Dermis microvascular lymphatic vessel endothelial cell (primary cell): ENCODE results near the gene CYP39A1. TPM values are rescaled to one million over a fixed set of nuclear protein-coding genes. Genes with fewer than 3 reads are reported as not detected.

Experiments
- DNase-seq, 2 donors: peaks; one replicate each; pipeline versions ENCODE4 v3.0.0 to v3.0.0-alpha.2; 2010; ENCODE audit warnings: low read depth in 2 of 2
- total RNA-seq: library from RNA; depleted of rRNA; stranded (reverse); fragments of >200 nt; gene quantifications from 2 replicates; pipeline ENCODE4 v1.2.1, GENCODE V29; 2014

The CYP39A1 gene
- total RNA-seq = 0.25 and 0.26 TPM in 2 replicates

DNA sequence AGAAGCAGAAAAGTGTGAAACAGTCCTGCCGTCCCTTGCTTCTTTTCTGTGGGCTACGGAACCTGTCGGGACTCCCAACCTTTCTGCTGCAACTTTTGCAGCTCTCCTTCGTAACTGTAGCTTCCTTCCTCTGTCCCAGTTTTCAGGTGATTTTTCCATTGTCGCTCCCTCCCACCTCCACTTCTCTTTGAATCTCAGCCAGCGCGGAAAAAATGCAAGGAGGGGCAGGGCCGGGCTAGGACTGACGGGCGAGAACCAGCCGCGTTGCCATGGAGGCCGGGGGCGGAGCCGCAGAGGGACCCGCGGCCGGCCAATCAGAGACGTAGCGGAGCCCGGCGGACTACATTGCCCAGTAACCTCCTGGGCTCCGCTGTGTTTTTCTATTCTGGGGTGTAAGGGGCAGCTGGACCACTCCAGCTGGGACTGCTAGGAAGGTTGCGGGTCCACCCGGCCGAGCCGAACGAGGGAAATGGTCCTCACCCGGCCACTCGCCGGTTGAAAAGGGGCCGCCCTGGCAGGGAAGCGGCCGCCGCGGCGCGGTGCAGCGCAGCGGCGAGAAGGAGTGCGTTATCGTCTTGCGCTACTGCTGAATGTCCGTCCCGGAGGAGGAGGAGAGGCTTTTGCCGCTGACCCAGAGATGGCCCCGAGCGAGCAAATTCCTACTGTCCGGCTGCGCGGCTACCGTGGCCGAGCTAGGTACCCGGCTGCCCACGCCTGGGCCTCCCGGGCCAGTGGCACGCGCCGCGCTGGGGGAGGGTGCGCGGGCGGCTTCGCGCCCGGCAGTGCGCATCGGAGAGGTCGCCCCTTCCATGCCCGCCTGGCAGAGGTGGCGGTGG lies at the start of gene CYP39A1, which contains the start of gene SLC25A27:
CYP39A1 (minus strand) TSS at position 216 of the 836 bp plus-strand sequence. CDS start 236 bp downstream, outside the sequence.
SLC25A27 (plus strand) TSS at position 373 of the 836 bp plus-strand sequence; CDS start at position 591, 218 bp downstream.
- DNase-seq = peak; percentile 65 to 85

DNA sequence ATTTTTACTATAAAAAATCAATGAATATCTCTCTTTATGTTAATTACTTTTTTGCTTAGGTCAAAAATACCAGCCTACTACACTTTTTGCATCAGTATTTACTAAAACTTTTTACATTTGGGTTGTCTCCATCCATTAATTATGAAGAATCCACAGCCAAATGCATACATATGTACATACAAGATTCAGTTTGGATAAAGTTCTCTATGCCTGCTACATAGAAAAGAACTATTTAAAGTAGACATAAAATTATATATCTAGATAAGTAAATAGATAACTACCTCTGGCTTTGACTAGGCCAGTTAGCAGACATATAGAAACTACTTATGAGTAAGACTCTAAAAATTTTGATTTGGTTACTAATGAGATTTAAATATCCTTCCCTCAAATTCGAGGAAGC lies 47.4 kb upstream of the CYP39A1 start:
- no peak for DNase-seq

DNA sequence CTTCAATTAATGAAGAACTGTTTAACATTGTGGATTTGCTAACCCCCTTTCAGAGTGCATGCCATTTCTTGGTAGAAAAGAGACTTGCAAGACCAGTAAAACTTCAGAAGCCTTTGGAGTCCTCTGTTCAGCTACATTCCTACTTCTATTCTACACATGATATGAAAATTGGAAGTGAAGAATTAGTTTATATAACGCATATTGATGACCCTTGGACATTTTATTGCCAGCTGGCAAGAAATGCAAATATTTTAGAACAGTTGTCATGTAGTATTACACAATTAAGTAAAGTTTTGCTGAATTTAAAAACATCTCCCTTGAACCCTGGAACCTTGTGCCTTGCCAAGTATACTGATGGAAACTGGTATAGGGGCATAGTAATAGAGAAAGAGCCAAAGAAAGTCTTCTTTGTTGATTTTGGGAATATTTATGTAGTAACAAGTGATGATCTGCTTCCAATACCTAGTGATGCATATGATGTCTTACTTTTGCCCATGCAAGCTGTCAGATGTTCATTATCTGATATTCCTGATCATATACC lies 38.4 kb upstream of the CYP39A1 start:
- DNase-seq = no peak

DNA sequence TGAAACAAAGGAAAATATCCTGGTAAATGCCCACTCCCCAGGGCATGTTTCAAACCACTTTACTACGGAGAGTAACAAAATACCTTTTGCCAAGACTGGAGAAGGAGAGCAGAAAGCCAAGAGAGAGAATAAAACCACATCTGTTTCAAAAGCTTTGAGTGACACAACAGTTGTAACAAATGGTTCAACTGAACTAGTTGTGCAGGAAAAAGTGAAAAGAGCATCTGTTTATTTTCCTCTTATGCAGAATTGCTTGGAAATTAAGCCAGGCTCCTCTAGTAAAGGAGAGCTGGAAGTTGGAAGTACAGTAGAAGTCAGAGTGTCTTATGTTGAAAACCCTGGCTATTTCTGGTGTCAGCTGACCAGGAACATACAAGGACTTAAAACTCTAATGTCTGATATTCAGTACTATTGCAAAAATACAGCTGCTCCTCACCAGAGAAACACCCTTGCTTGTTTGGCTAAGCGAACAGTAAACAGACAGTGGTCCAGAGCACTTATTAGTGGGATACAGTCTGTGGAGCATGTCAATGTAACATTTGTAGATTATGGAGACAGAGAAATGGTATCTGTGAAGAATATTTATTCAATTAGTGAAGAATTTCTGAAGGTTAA lies 37.6 kb upstream of the CYP39A1 start:
- DNase-seq = no peak

GRCh38 chr6:46689657-46690056 lies 37.0 kb upstream of the CYP39A1 start:
- DNase-seq = no peak

GRCh38 chr6:46688966-46689335 lies 36.3 kb upstream of the CYP39A1 start:
- DNase-seq = no peak

GRCh38 chr6:46688117-46688965 lies 35.7 kb upstream of the CYP39A1 start:
- no peak for DNase-seq

DNA sequence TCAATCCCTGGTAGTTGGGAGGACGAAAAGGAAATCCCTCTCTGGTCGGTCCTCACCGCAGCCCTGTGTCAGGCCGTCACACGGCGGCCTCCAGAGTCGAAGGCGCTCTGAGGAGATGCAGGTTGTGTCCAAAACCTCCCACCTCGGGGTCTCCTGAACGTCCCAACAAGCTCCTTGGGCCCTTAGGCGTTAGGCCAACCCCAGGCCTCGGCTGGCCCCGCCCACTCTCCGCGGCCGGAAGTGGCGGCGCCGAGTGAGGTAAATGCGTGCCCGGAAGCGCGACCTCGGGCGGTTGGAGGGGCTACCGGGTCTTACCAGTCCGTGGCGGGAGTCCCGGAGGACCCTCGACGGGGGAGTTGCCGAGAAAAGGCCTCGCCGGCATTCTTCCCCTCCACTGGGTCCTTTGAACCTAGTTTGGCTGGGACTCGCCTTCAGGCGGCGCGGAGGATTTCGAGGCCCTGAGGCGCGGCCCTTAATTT lies 35.0 kb upstream of the CYP39A1 start, which contains the start of gene TDRD6:
TDRD6 (plus strand) TSS at position 267 of the 479 bp plus-strand sequence. CDS start 244 bp downstream, outside the sequence.
- DNase-seq = no peak

DNA sequence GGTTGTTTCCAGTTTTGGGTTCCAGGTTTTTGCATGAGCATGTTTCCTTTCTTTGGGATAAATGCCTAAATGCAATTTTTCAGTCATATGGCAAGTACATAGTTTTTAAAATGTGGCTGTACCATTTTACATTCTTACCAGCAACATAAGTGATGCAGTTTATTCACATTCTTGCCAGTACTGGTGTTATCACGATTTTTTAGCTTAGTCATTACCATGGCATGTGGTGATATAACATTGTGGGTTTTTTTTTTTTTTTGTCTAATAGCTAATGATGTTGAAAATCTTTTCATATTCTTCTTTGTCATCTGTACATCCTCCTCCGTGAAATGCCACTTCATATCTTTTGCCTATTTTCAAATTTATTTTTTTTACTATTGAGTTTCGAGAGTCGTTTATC lies 32.2 kb upstream of the CYP39A1 start:
- no peak for DNase-seq

GRCh38 chr6:46677314-46677654 lies 24.7 kb upstream of the CYP39A1 start:
- no peak for DNase-seq

- DNase-seq = no peak
These were observed 24.1 kb upstream of the CYP39A1 start for GRCh38 chr6:46676604-46677313.

- DNase-seq = no peak
These were observed 21.8 kb upstream of the CYP39A1 start for GRCh38 chr6:46674410-46674809.

DNA sequence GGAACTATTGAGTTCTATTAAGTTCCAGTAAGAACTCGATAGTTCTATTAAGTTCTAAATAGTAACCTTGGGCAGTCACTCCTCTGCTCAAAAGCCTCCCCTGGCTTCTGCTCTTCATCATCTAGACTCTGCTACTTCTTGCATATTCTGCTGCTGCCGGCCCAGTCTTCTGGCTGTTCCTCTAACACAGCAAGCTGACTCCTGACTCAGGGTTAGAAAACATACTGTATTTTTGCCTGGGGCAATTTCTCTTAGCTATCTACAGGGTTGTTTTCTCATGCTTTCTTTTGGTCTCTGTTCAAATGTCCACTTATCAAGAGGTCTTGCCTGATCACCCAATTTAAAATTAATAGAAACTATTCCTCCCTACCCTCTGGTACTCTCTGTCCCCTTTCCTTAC lies 14.8 kb upstream of the CYP39A1 start:
- no peak for DNase-seq

DNA sequence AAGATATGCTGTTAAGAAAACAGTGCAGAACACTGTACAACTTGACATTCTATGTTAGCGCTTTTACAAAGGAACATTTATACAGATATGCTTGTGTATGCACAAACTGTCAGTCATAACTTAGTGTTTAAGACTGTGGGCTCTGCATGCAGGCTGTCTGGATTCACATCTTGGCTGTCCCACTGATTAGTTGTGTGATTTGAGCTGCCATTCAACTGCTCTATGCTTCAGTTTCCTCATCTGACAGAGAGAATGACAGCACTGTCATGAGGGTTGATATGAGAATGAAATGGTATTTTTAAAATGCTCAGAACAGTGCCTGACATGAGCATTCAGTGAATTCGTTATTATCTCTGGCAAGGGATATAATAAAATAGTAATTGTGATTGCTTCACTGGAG lies 8.9 kb upstream of the CYP39A1 start:
- no peak for DNase-seq

DNA sequence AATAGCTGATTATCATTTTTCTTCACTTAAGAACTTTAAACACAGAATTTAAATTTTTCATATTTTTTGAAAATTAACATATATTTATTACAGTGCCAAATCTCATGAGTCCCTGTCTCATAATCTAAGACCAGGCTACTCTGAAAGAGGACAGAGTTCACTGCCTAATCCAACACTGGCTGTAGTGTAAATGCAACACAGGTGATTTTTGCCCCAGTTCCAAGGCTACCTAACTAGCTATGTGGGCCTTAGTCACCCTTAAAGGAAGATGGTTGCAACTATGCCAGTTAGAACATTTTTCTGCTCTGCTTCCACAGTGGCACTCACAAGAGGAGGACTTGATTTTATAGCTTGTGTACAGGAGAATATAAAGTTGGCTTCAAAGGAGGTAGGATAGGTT lies 5.0 kb upstream of the CYP39A1 start:
- DNase-seq = no peak

- DNase-seq = no peak
These were observed 3.2 kb upstream of the CYP39A1 start for GRCh38 chr6:46655803-46656202.

- DNase-seq = no peak
These were observed 999 bp upstream of the CYP39A1 start for GRCh38 chr6:46653439-46654195.

GRCh38 chr6:46652232-46652602 lies 401 bp downstream of the CYP39A1 start:
- DNase-seq = no peak

DNA sequence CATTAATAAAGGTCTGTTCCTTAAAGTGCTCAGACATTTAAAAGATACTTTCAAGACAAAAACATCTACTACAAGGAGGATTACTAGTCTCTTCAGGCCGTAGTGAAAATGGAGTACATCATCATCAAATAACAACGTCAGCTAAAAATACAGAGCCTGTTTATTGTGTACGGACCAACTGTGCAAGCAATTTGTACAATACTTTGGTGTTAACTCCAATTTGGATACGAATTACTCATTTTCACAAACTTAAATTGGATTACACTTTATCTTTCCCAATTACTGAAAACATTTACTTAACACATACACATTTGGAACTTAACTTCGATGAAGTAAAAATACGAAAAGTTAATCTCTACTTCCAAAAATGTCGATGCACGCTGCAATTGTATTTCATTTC lies 802 bp downstream of the CYP39A1 start:
- no peak for DNase-seq

GRCh38 chr6:46651006-46651405 lies 1.6 kb downstream of the CYP39A1 start:
- DNase-seq = no peak
